HUDEP-2 (cell line): Measurements from ENCODE around the gene UBE2F.
"Not testable (repeated sequence)": the region's sequence is repeated elsewhere in the genome, so short reads cannot be mapped to it uniquely, and the experiment has no call there.

ENCODE experiments used
- DNase-seq, 76 experiments: peaks; one replicate each; lab custom pipeline; 2025; ENCODE audit not compliant: unreplicated experiment in 76 of 76; lab: John Stamatoyannopoulos, UW

The UBE2F gene

GRCh38 chr2:237943395-237944094 is 23.3 kb upstream of the UBE2F start:
- no peak for DNase-seq

GRCh38 chr2:237944302-237944701 is 22.5 kb upstream of the UBE2F start:
- DNase-seq: peak in 1 of 76 experiments; percentile 29

GRCh38 chr2:237946423-237946822 is 20.4 kb upstream of the UBE2F start:
- no peak for DNase-seq

GRCh38 chr2:237951354-237951753 is 15.5 kb upstream of the UBE2F start:
- not testable (repeated sequence) for DNase-seq

- no peak for DNase-seq
Observed at GRCh38 chr2:237951878-237952277, 14.9 kb upstream of the UBE2F start.

- DNase-seq: no peak
Observed at GRCh38 chr2:237952851-237953250, 14.0 kb upstream of the UBE2F start.

- peak in 31 of 76 experiments; percentile 11 to 51 (median 34) for DNase-seq
Observed at GRCh38 chr2:237955640-237956401, 11.0 kb upstream of the UBE2F start.

- no peak for DNase-seq
Observed at GRCh38 chr2:237956402-237956736, 10.4 kb upstream of the UBE2F start.

GRCh38 chr2:237961637-237962036 is 5.2 kb upstream of the UBE2F start:
- DNase-seq: no peak

GRCh38 chr2:237962432-237963084 is 4.3 kb upstream of the UBE2F start:
- DNase-seq: no peak

- peak in 16 of 76 experiments; percentile 5 to 77 (median 39) for DNase-seq
Observed at GRCh38 chr2:237963490-237963991, 3.3 kb upstream of the UBE2F start.

GRCh38 chr2:237964194-237964577 is 2.6 kb upstream of the UBE2F start:
- DNase-seq: peak in 62 of 76 experiments; percentile 13 to 91 (median 45)

- peak in 75 of 76 experiments; percentile 43 to 96 (median 83) for DNase-seq
Observed at GRCh38 chr2:237964578-237965404, 2.0 kb upstream of the UBE2F start.

- DNase-seq: not testable (repeated sequence)
Observed at GRCh38 chr2:237965844-237966243, 970 bp upstream of the UBE2F start.

- DNase-seq: peak in 2 of 76 experiments; percentile 24 to 39
Observed at GRCh38 chr2:237966250-237966564, 607 bp upstream of the UBE2F start.

GRCh38 chr2:237967463-237967951 is 693 bp downstream of the UBE2F start:
- peak in 3 of 76 experiments; percentile 10 to 21 (median 11) for DNase-seq

GRCh38 chr2:237968048-237968862 is 1.4 kb downstream of the UBE2F start:
- DNase-seq: peak in 71 of 76 experiments; percentile 11 to 85 (median 57)

GRCh38 chr2:237971661-237972060 is 4.8 kb downstream of the UBE2F start:
- DNase-seq: no peak

GRCh38 chr2:237972211-237972610 is 5.4 kb downstream of the UBE2F start:
- no peak for DNase-seq

GRCh38 chr2:237972936-237973335 is 6.1 kb downstream of the UBE2F start:
- no peak for DNase-seq
